ENCODE measurements around the gene OSBPL5.
"Not testable (repeated sequence)": the region's sequence is repeated elsewhere in the genome, so short reads cannot be mapped to it uniquely, and the experiment has no call there.

The OSBPL5 gene

DNA sequence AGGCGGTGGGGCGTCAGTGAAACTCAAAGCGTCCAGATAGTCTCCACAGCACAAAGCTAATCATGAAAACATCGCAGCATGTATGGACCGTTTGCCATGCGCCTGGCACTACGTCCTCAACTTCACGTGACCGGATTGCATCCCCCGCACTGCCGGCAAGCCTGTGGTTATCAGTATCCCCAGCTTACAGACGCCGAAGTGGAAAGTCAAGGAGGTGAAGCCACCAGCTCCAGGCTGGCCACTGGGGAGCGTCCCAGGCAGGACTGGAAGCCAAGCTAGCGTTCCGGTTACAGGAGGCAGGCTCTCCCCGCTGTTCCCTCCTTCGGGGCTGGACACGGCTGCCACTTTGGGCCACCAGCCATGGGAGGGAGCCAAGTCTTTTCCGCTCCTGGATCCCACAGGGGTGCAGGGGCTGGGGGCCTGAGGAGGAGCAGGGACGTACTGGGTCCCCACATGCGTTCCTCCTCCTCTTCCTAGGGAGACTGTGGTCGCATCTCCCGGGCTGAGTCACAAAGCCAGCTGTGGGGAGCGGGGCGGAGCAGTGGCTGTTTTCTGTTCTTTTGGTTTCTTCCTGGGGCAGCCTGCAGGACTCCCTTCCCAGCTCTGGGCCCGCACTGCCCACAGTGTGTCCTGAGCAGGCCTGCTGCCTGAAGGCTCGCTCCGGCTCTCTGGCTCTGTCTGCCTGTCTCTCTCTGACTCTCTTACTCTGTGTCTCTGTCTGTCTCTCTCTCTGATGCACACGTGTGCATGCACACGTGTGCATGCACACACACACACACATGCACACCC is 4.3 kb upstream of the OSBPL5 start:
- Histone ChIP-seq H3K4ac (ENCODE audit: low read length) (no peak overlapping the region), H2BK5ac (ENCODE audit: low read length) (no peak overlapping the region), H2BK12ac (ENCODE audit: low read length) (peak overlapping the region; percentile 11), H2AK5ac (ENCODE audit: low read depth, low read length) (peak overlapping the region; percentile 50), H4K8ac (ENCODE audit: low read depth, low read length) (no peak overlapping the region), H2AFZ (ENCODE audit: low read length) (peak overlapping the region; percentile 92), H3K4me3 (ENCODE audit: low read length in 2 of 2) (peak overlapping the region in 1 of 2 donors; percentile 9), H3K79me1 (ENCODE audit: low read depth, low read length) (no peaks in the 10 kb centered on the region), H3K14ac (ENCODE audit: low read length) (no peak overlapping the region), H3K36me3 (replicated peaks in 1 of 2; ENCODE audit: control insufficient read depth in 2 of 2, insufficient read depth in 2 of 2, low read length in 2 of 2) (no peaks in the 10 kb centered on the region), H3K4me2 (ENCODE audit: insufficient read depth, low read length, poor library complexity, severe bottlenecking) (peak overlapping the region; percentile 45), H3K23ac (ENCODE audit: low read depth, low read length, poor library complexity) (peak overlapping the region; percentile 83), H3K9ac (ENCODE audit: low read depth, low read length, poor library complexity) (peak overlapping the region; percentile 72), H4K91ac (ENCODE audit: low read depth, low read length, poor library complexity) (peak overlapping the region; percentile 56), H3K27me3 (ENCODE audit: control insufficient read depth in 3 of 3, insufficient read depth in 3 of 3, low read depth in 1 of 3, low read length in 3 of 3) (peaks cover 0 to 60% (median 4%) of the 10 kb centered on the region in 3 experiments), H3K18ac (ENCODE audit: low read length) (peak overlapping the region; percentile 92), H3K27ac (replicated peaks; ENCODE audit: low read length) (no peak overlapping the region), H2BK120ac (ENCODE audit: low read depth, low read length) (no peak overlapping the region), H3K9me3 (replicated peaks in 1 of 2; ENCODE audit: control insufficient read depth in 2 of 2, insufficient read depth in 1 of 2, low read depth in 1 of 2, low read length in 2 of 2) (peaks cover 0 to under 1% of the 10 kb centered on the region in 2 donors), H3K4me1 (ENCODE audit: control insufficient read depth in 2 of 2, insufficient read depth in 1 of 2, low read depth in 1 of 2, low read length in 2 of 2) (peaks cover 10 to 18% of the 10 kb centered on the region in 2 donors), H2BK15ac (ENCODE audit: low read length) (peak overlapping the region; percentile 87)
- DNase-seq (ENCODE audit: low spot score) = no peak
- no CpG with 5 or more reads among the region's 31 CpGs for whole genome bisulfite sequencing, 2 donors (ENCODE audit: extremely low coverage in 2 of 2, insufficient read length in 2 of 2, insufficient replicate concordance in 1 of 2)

DNA sequence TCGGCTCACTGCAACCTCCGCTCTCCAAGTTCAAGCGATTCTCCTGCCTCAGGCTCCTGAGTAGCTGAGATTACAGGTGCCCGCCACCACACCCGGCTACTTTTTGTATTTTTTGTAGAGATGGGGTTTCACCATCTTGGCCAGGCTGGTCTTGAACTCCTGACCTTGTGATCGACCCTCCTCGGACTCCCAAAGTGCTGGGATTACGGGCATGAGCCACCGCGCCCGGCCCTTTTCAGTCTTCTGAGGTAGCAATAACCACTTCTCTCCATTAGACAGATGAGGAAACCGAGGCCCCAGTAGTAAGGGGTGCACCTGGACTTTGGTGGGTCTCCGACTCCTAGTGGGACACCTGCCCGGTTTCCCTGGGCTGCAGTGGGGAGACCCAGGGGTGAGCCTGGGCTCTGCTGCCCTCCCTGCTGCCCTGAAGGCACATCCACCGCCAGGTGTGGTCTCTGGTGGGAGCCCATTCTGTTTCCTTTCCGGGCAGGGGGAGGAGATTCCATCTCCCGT is 3.7 kb upstream of the OSBPL5 start:
- H4K8ac ChIP-seq (ENCODE audit: low read depth, low read length); H3K9me3 ChIP-seq (replicated peaks in 1 of 2; ENCODE audit: control insufficient read depth in 2 of 2, insufficient read depth in 1 of 2, low read depth in 1 of 2, low read length in 2 of 2); H2BK5ac ChIP-seq (ENCODE audit: low read length); H4K91ac ChIP-seq (ENCODE audit: low read depth, low read length, poor library complexity); H2BK12ac ChIP-seq (ENCODE audit: low read length); H3K36me3 ChIP-seq (replicated peaks in 1 of 2; ENCODE audit: control insufficient read depth in 2 of 2, insufficient read depth in 2 of 2, low read length in 2 of 2); H3K4me2 ChIP-seq (ENCODE audit: insufficient read depth, low read length, poor library complexity, severe bottlenecking); H2BK120ac ChIP-seq (ENCODE audit: low read depth, low read length); DNase-seq (ENCODE audit: low spot score); H3K14ac ChIP-seq (ENCODE audit: low read length); H3K27ac ChIP-seq (replicated peaks; ENCODE audit: low read length); H3K4ac ChIP-seq (ENCODE audit: low read length); H3K23ac ChIP-seq (ENCODE audit: low read depth, low read length, poor library complexity); H3K79me1 ChIP-seq (ENCODE audit: low read depth, low read length): not testable (repeated sequence)
- Histone ChIP-seq H2AFZ (ENCODE audit: low read length) (peak overlapping the region; percentile 92), H3K27me3 (ENCODE audit: control insufficient read depth in 3 of 3, insufficient read depth in 3 of 3, low read depth in 1 of 3, low read length in 3 of 3) (peaks cover 0 to 60% (median 4%) of the 10 kb centered on the region in 3 experiments), H3K4me3 (ENCODE audit: low read length in 2 of 2) (peak overlapping the region in 1 of 2 donors; percentile 9), H3K4me1 (ENCODE audit: control insufficient read depth in 2 of 2, insufficient read depth in 1 of 2, low read depth in 1 of 2, low read length in 2 of 2) (peaks cover 14 to 21% of the 10 kb centered on the region in 2 donors), H2AK5ac (ENCODE audit: low read depth, low read length) (peak overlapping the region; percentile 50), H3K9ac (ENCODE audit: low read depth, low read length, poor library complexity) (peak overlapping the region; percentile 72), H3K18ac (ENCODE audit: low read length) (peak overlapping the region; percentile 92), H2BK15ac (ENCODE audit: low read length) (peak overlapping the region; percentile 87)
- no CpG with 5 or more reads among the region's 17 CpGs for WGBS, 2 donors (ENCODE audit: extremely low coverage in 2 of 2, insufficient read length in 2 of 2, insufficient replicate concordance in 1 of 2)

DNA sequence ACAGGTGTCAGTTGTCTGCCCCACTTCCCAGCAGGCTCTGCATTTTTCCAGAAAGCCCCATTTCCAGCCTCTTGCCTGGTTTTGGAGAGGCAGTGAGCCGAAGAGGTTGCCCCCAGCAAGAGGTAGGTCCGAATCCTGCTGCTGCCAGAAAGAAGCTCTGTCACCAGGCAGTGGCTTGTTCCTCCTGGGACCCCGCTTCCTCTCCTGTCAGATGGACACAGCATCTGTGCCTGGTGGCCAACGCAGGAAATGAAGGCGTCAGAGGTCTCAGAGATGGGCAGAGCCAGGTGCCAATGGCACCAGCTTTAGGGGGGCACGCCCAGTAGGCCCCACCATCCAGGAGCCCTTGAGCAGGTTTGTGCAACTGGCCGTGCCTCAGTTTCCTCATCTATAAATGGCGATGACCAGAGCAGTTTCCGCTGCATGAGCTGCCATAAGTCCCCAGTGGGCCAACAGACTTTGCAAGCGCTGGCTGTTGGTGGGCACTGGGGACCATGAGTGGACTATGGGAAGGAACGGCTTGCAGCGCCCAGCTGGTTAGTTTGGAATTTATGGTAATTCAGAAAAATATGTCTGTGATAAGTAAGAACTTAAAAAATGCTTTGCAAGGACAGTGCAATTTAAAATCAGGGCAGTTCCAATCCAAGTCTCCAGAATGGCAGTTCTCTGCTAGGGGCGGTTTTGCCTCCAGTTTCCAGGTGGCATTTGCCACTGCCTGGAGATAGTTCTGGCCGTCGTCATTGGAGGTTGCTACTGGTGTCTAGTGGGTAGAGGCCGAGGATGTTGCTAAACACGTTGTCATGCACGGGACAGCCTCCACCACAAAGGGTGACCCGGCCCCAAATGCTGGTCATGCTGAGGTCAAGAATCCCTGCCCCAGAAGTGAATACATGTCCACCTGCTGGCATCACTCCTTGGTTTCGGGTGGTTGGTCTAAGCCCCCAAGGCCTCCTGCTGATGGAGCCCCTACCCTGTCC is 2.3 kb upstream of the OSBPL5 start:
- Histone ChIP-seq H3K79me1 (ENCODE audit: low read depth, low read length) (peaks cover 5% of the 10 kb centered on the region), H3K27ac (replicated peaks; ENCODE audit: low read length) (no peak overlapping the region), H3K23ac (ENCODE audit: low read depth, low read length, poor library complexity) (no peak overlapping the region), H4K91ac (ENCODE audit: low read depth, low read length, poor library complexity) (no peak overlapping the region), H2AFZ (ENCODE audit: low read length) (no peak overlapping the region), H2AK5ac (ENCODE audit: low read depth, low read length) (no peak overlapping the region), H4K8ac (ENCODE audit: low read depth, low read length) (no peak overlapping the region), H2BK120ac (ENCODE audit: low read depth, low read length) (no peak overlapping the region), H2BK15ac (ENCODE audit: low read length) (no peak overlapping the region), H2BK12ac (ENCODE audit: low read length) (no peak overlapping the region), H3K27me3 (ENCODE audit: control insufficient read depth in 3 of 3, insufficient read depth in 3 of 3, low read depth in 1 of 3, low read length in 3 of 3) (peaks cover 0 to 59% (median 4%) of the 10 kb centered on the region in 3 experiments), H3K18ac (ENCODE audit: low read length) (peak overlapping the region; percentile 33), H3K4me2 (ENCODE audit: insufficient read depth, low read length, poor library complexity, severe bottlenecking) (no peak overlapping the region), H3K9me3 (replicated peaks in 1 of 2; ENCODE audit: control insufficient read depth in 2 of 2, insufficient read depth in 1 of 2, low read depth in 1 of 2, low read length in 2 of 2) (no peaks in the 10 kb centered on the region), H3K36me3 (replicated peaks in 1 of 2; ENCODE audit: control insufficient read depth in 2 of 2, insufficient read depth in 2 of 2, low read length in 2 of 2) (no peaks in the 10 kb centered on the region), H3K9ac (ENCODE audit: low read depth, low read length, poor library complexity) (no peak overlapping the region), H3K4me1 (ENCODE audit: control insufficient read depth in 2 of 2, insufficient read depth in 1 of 2, low read depth in 1 of 2, low read length in 2 of 2) (peaks cover 20 to 25% of the 10 kb centered on the region in 2 donors), H3K4ac (ENCODE audit: low read length) (no peak overlapping the region), H3K14ac (ENCODE audit: low read length) (no peak overlapping the region), H2BK5ac (ENCODE audit: low read length) (no peak overlapping the region), H3K4me3 (ENCODE audit: low read length in 2 of 2) (no peak overlapping the region)
- WGBS, 2 donors (ENCODE audit: extremely low coverage in 2 of 2, insufficient read length in 2 of 2, insufficient replicate concordance in 1 of 2) = no CpG with 5 or more reads among the region's 20 CpGs
- no peak for DNase-seq (ENCODE audit: low spot score)
